Inflammatory macrophage (primary cell): ENCODE results near the gene KDM4D.
"Not testable (repeated sequence)": the region's sequence is repeated elsewhere in the genome, so short reads cannot be mapped to it uniquely, and the experiment has no call there.

Source experiments
- DNase-seq, 2 donors: peaks; one replicate each; pipeline ENCODE4 v3.0.0-alpha.2; 2020 to 2022

The KDM4D gene

GRCh38 chr11:95035316-95035715, 61.8 kb downstream of the KDM4D start:
- DNase-seq = no peak

DNA sequence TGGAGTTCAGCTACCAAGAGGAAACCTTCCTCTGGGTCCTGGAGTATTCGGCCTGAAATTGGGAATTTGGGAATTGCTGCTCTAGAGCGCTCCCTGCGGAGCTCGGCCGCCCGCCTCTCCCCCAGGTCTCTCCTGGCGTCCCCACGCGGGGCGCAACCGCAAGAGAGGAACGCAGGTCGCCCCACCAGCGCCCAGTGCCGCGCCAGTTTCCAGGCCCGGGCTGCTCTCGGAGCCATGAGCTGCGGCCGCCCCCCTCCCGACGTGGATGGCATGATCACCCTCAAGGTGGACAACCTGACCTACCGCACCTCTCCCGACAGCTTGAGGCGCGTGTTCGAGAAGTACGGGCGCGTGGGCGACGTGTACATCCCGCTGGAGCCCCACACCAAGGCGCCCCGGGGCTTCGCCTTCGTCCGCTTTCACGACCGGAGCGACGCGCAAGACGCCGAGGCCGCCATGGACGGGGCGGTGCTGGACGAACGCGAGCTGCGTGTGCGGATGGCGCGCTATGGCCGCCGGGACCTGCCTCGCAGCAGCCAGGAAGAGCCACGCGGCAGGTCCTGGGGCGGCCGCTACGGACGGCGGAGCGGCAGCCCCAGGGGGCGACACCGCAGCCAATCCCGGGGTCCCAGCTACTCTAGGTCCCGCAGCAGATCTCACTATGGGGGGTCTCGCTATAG, 64.0 kb downstream of the KDM4D start:
- DNase-seq = not testable (repeated sequence)

GRCh38 chr11:95042239-95042638, 68.7 kb downstream of the KDM4D start:
- no peak for DNase-seq

DNA sequence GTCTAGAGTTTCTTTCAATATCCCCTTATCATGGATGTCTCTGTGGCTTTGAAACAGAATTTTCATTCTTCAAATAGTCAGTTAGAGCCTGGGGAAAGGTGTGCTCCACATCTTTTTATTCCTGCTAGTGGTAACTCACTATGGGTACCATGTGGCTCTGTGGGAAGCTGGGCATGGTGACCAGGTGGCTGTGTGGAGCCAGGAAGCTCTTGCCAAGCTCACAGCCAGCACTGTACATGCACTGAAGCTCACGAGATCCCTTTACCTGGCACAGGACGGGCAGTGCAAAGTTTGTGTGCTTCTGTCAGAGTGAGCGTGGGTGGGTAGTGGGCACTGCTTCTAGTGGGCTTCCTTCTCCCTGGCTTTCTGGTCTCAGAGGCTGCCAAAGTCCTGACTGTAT, 69.4 kb downstream of the KDM4D start:
- DNase-seq = no peak

- no peak for DNase-seq
These were observed 70.5 kb downstream of the KDM4D start for GRCh38 chr11:95044010-95044409.

DNA sequence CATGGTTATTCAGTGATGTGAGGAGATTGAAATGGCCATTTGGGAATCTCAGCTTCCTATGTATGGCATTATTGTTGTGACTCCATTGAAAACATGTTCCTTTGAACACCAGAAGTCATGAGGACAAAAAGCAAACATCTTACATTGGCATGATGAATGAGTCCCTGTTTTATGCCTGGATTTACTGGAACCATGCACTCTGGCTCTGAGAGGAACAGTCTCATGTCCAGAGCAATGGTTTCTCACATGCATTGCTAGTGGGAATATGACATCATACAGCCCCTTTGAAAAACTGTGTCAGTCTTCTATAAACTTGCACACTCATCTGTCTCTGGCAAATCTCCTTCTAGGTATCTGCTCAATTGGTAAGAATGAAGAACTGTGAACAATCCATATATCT, 72.3 kb downstream of the KDM4D start:
- no peak for DNase-seq
